Rectal smooth muscle tissue (tissue), 1 donor: Measurements from ENCODE around the gene RPL35.
"Not testable (repeated sequence)": the region's sequence is repeated elsewhere in the genome, so short reads cannot be mapped to it uniquely, and the experiment has no call there.

Source experiments
- H3K27ac ChIP-seq: one replicate; pipeline ENCODE4 v1.7.0; 2013; ENCODE audit warnings: low read depth, low read length, inconsistent platforms
- H3K27me3 ChIP-seq: one replicate; pipeline ENCODE4 v1.7.0; 2013; ENCODE audit warnings: low read length; ENCODE audit not compliant: control insufficient read depth, insufficient read depth
- H3K36me3 ChIP-seq: one replicate; pipeline ENCODE4 v1.7.0; 2013; ENCODE audit warnings: low read length; ENCODE audit not compliant: control insufficient read depth, insufficient read depth
- H3K4me1 ChIP-seq: one replicate; pipeline ENCODE4 v1.7.0; 2013; ENCODE audit warnings: low read length; ENCODE audit not compliant: control insufficient read depth, insufficient read depth
- H3K4me3 ChIP-seq: one replicate; pipeline ENCODE4 v1.7.0; 2013; ENCODE audit warnings: low read length
- H3K9ac ChIP-seq: one replicate; pipeline ENCODE4 v1.7.0; 2013; ENCODE audit warnings: low read length

RPL35 gene

DNA sequence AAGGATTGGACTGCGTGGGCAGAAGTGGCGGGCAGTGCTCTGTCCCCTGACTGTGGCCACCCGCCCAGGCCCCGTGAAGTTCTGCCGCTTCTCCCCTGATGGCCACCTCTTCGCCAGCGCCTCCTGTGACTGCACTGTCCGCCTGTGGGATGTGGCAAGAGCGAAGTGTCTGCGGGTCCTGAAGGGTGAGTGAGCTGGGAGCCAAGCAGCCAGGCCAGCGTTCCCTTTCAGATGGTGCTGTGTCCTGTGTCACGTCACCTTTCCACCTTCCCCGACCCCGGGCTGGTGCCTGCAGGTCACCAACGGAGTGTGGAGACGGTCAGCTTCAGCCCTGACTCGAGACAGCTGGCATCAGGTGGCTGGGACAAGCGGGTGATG lies 6.2 kb downstream of the RPL35 start:
- H3K9ac ChIP-seq, result no peak overlapping the region
- H3K4me3 ChIP-seq, result no peak overlapping the region
- H3K36me3 ChIP-seq, result peaks cover 26% of the 10 kb centered on the region
- peaks cover 13% of the 10 kb centered on the region for H3K4me1 ChIP-seq
- no peaks in the 10 kb centered on the region for H3K27me3 ChIP-seq
- H3K27ac ChIP-seq, result no peak overlapping the region

DNA sequence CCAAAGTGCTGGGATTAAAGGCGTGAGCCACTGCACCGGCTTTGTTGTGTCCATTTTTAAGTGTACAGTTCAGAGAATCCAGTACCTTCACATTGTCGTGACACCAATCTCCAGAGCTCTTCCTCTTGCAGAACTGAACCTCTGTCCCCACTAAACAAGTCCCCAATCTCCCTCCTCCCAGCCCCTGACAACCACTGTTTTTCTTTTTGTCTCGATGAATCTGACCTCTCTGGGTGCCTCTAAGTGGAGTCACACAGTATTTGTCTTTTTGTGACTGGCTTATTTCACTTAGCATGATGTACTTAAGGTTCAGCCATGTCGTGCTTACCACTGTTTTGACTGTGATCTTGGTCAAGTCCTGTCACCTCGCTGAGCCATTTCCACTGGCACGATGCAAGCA lies 6.9 kb downstream of the RPL35 start:
- Histone ChIP-seq H3K4me3 (no peak overlapping the region), H3K27me3 (no peaks in the 10 kb centered on the region), H3K36me3 (peaks cover 19% of the 10 kb centered on the region), H3K27ac (no peak overlapping the region), H3K4me1 (peaks cover 9% of the 10 kb centered on the region), H3K9ac (no peak overlapping the region)

DNA sequence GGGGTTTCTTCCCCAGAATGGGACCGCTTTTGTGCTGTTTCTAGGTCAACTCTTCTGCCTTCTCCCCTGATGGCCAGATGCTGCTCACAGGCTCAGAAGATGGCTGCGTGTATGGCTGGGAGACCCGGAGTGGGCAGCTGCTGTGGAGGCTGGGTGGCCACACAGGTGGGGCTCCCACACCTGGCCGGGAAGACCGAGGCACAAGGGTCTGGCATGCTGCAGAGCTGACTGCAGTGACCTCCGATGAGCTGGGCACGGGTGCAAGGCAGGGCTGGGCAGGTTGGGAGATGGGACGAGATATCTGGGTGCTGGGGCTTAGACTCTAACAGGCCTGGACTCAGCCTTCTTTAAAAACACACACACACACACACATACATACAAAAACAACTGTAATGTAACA lies 7.6 kb downstream of the RPL35 start:
- H3K9ac ChIP-seq, result no peak overlapping the region
- peaks cover 9% of the 10 kb centered on the region for H3K4me1 ChIP-seq
- H3K4me3 ChIP-seq, result no peak overlapping the region
- no peaks in the 10 kb centered on the region for H3K27me3 ChIP-seq
- no peak overlapping the region for H3K27ac ChIP-seq
- peaks cover 13% of the 10 kb centered on the region for H3K36me3 ChIP-seq

DNA sequence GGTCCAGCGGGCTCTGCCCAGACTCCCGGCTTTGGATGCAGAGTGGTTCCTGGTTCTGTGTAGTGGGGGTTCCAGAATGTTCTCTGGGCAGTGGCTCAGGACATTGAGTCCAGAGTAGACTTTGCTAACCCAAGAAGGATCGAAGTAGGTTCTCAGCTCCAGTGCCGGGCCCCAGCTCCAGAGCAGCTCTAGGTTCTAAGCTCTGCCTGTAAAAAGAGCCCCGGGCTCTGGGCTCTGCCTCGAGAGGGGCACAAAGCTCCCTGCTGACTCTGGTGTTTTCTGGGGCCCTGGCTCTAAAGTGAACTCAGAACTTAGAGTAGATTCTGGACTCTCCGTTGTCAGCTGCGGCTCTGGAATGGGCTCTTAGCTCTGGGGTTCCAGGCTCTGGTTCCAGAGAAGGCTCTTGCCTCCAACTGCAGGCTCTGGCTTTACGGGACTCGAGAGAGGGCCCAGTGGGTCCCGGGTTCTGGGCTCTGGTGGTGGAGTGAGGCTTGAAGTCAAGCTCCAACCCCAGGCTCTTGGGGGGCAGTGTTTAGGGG lies 8.1 kb downstream of the RPL35 start:
- Histone ChIP-seq H3K4me1 (peaks cover 9% of the 10 kb centered on the region), H3K27ac (no peak overlapping the region), H3K27me3 (no peaks in the 10 kb centered on the region), H3K4me3 (peak overlapping the region; percentile 67), H3K36me3 (peaks cover 9% of the 10 kb centered on the region), H3K9ac (no peak overlapping the region)

DNA sequence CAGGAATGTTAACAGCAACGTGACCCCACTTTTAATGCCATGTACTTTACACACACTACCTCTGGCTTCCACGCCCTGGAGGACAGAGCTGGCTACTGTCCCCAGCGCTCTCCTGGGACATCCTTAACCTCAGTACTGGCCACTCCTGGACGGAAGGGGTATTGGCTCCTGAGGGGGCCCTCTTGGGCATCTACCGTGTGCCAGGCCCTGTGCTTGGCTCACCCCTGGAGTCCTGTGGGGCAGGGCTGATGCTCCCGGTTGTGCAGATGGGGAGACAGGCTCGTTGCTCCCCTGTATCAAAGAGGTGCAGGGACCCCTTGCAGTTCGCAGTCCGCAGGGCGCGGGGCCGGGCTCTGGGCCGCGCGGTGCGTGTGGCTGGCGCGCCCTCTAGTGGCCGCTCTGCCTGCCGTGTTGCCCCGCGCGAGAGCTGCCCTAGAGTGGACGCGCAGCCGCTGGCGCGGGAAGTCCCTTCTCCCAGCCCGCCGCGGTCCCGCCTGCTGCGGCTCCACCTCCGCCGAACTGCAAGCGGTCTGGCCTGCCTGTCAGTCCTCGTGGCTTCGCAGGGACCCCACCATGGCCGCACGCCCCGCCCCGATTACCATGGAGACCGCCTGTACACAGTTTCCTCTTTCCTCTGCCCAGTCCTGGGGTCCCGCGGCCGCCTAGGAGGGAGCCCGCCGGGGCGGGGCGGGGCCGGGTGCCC lies 8.8 kb downstream of the RPL35 start, which contains the start of gene WDR38:
Gene WDR38, plus strand, starts transcription at position 632 of the 703 bp plus-strand sequence. CDS start 72 bp downstream, outside the sequence.
- Histone ChIP-seq H3K36me3 (peaks cover 6% of the 10 kb centered on the region), H3K4me3 (peak within 1 kb of the TSS; percentile 67), H3K27me3 (no peaks in the 10 kb centered on the region), H3K4me1 (peaks cover 9% of the 10 kb centered on the region), H3K27ac (peak within 1 kb of the TSS; percentile 19), H3K9ac (peak within 1 kb of the TSS; percentile 69)

DNA sequence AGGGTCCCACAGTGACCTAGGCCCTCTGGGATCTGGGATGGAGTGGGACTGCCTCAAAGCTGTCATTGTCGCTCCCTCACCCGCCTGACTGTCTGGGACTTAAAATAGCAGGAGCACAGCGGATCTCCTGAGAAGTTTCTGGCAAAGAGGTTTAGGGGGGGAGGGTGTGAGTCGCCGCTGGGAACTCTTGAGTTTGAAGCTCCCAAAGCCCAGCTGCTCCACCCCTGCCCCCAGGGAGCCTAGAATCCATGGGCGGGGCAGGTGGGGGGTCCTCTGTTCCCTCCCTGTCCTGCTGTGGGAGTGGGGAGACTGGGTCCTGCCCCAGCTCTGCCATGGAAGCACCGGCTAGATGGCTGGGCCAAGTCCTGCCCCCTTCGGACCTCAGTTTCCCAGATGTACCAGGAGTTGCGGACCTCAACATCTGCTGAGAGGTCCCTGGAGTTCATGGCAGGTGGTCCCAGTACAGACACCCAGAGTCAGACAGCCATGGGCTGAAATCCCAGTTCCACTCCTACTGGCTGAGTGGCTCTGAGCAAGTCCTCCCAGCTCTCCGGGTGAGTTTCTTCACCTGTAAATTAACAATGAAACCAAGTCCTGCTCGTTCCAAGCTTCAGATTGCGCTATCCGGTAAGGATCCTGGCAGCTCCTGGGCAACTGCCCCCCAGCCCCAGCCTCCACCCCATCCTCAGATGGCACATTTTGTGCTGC lies 9.5 kb downstream of the RPL35 start:
- Histone ChIP-seq H3K27me3 (no peaks in the 10 kb centered on the region), H3K9ac (no peak overlapping the region), H3K36me3 (no peaks in the 10 kb centered on the region), H3K4me1 (peaks cover 9% of the 10 kb centered on the region), H3K27ac (no peak overlapping the region), H3K4me3 (peak overlapping the region; percentile 67)

DNA sequence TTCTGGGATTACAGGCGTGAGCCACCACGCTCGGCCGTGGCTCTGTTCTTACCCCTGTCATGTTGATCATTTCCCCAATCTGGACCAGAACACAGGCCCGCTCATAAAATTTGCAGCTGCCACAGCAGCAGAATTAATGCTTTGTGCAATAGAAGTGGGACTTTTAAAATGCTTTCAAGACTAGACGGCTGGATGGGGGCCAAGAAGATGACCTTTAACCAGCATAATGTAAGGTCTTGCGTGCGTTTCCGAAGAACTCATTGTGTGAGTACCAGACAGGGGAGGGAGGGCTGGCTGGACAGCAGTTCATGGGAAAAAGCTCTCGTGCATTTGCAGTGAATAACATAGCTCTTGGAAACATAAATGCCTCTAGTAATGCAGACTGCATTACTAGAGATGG lies 12.0 kb downstream of the RPL35 start:
- Histone ChIP-seq H3K4me1 (peaks cover 9% of the 10 kb centered on the region), H3K9ac (no peak overlapping the region), H3K27ac (peak overlapping the region; percentile 21), H3K4me3 (no peak overlapping the region), H3K36me3 (no peaks in the 10 kb centered on the region), H3K27me3 (no peaks in the 10 kb centered on the region)

DNA sequence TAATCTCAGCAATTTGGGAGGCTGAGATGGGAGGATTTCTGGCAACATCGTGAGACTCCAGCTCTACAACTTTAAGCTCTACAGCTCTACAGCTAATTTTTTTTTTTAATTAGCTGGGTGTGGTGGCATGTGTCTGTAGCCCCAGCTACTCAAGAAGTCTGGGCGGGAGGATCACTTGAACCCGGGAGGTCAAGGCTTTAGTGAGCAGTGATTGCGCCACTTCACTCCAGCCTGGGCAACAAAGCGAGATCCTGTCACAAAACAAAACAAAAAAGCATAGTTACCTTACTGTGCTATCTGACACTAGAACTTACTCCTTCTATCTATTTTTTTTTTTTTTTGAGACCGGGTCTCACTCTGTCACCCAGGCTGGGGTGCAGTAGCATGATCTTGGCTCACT lies 14.8 kb downstream of the RPL35 start:
- Histone ChIP-seq H3K4me3 (no peak overlapping the region), H3K27ac (no peak overlapping the region), H3K27me3 (no peaks in the 10 kb centered on the region), H3K36me3 (no peaks in the 10 kb centered on the region), H3K4me1 (no peaks in the 10 kb centered on the region), H3K9ac (no peak overlapping the region)

DNA sequence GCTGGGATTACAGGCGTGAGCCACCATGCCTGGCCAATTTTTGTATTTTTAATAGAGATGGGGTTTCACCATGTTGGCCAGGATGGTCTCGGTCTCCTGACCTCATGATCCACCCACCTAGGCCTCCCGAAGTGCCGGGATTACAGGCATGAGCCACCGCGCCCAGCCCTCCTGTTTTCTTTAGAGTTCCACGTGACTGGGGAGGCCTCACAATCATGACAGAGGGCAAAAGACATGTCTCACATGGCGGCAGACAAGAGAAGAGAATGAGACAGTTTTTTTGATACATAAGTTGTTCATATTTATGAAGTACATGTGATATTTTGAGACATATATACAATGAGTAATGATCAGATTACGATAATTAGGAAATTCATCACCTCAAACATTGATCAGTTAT lies 15.3 kb downstream of the RPL35 start:
- H3K4me1 ChIP-seq, H3K27ac ChIP-seq, H3K4me3 ChIP-seq, H3K36me3 ChIP-seq, H3K27me3 ChIP-seq, H3K9ac ChIP-seq: not testable (repeated sequence)

DNA sequence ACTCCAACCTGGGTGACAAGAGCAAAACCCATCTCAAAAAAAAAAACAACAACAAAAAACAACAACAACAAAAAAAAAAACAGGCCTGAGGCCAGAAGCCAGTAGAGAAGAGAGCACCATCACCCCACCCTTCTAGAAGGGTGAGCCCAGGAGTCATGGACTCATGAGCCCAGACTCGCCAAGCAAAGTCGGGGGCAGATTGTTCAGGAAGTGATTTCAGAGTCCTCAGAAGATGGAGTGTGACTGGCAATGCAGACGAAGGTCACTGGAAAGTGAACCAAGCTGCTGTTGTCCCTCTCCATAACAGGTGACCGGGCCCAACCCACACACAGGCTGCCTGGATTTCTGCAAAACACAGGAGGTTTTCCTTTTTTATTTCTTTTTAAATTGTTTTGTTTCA lies 17.5 kb downstream of the RPL35 start:
- Histone ChIP-seq H3K27ac (no peak overlapping the region), H3K36me3 (no peaks in the 10 kb centered on the region), H3K27me3 (no peaks in the 10 kb centered on the region), H3K4me3 (no peak overlapping the region), H3K4me1 (no peaks in the 10 kb centered on the region), H3K9ac (no peak overlapping the region)

DNA sequence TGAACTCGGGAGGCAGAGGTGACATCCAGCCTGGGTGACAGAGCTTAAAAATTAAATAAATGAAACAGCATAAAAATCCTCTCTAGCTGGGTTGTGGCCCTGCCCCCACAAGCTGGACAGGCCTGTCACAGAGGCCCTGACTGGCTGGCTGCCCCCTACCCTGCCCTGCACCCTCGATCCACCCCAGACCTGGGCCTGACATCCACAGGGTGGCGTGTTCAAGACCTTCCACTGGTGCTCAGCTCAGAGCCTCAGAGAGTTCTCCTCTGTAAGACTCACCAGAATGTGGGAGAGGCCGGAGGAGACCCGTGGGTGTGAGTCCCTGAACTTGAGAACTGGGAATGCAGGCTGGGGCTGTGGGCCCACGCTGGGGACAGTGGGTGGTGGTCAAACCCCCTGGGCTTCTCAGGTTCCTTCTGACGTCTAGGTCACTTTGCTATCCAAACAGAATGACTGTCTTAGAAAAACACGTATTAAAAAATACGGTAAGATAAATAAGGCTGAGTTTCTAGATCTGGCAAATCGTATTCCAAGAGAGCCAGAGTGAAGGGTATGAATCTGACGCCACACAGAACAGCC lies 18.2 kb downstream of the RPL35 start:
- Histone ChIP-seq H3K36me3 (no peaks in the 10 kb centered on the region), H3K4me3 (no peak overlapping the region), H3K9ac (no peak overlapping the region), H3K27ac (no peak overlapping the region), H3K4me1 (no peaks in the 10 kb centered on the region), H3K27me3 (no peaks in the 10 kb centered on the region)

DNA sequence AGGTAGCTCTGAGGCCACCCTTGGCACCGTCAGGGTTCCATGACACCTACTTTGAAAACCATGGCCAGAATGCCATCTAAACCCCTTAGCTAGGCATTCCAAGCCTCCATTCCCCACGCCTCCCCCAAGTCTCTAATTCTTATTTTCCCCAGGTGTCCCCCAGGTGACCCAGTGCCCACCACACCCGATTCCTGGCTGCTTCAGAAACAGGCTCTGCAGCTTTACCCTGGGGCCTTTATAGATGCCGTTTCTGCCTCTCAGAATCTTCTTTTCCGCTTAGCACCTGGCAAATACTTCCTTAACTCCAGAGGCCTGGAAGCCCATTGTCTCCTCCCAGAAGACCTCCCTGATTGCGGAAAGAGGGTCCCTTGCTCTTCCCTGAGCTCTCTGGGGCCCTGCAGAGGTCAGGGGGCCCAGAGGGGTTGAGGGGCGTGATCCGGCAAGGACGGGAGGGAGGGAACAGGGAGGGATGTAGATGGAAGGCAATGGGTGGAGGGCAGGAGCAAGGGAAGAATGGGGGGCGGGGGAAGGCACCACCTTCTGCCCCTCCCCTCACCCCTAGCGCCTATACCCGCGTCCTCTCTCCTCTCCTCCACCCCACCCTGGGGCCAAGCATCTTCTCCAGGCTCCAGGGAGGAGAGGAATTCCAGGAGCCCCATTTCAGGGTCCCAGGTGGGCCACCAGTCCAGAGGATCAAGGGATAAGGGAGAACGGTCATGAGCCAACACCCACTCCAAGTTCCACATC lies 20.5 kb downstream of the RPL35 start:
- Histone ChIP-seq H3K36me3 (no peaks in the 10 kb centered on the region), H3K9ac (no peak overlapping the region), H3K4me1 (no peaks in the 10 kb centered on the region), H3K27me3 (no peaks in the 10 kb centered on the region), H3K4me3 (no peak overlapping the region), H3K27ac (no peak overlapping the region)
